GM19239 (cell line): ENCODE data around the gene PJA1.

ENCODE experiments used
- DNase-seq: peaks from one replicate; pipeline ENCODE4 v3.0.0; 2011; ENCODE audit warnings: low spot score; ENCODE audit not compliant: insufficient read length
- FAIRE-seq: peaks from 2 replicates; lab custom pipeline; 2011; peaks lifted over from hg19 to GRCh38; lab: Jason Lieb, UNC

PJA1 gene

DNA sequence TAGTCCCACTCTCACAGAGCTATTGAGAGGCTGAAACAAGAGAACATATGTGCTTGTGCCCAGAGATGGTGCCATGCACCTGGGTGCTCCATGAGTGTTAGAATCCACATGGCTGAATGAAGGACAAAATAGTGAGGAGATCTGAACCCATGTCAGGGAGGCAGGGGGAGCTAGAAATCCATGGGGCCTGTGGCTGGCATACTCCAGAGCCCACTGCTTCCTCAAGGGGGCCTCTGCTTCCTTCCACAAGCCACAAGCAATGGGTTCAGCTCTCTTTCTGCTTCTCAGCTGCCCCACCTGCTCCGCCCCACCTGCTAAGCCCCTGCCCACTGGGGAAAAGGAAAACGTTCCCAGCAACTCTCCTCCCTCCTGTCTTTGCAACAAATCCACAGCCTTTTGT is 46.1 kb downstream of the PJA1 start:
- DNase-seq (no peak), FAIRE-seq (no peak)

DNA sequence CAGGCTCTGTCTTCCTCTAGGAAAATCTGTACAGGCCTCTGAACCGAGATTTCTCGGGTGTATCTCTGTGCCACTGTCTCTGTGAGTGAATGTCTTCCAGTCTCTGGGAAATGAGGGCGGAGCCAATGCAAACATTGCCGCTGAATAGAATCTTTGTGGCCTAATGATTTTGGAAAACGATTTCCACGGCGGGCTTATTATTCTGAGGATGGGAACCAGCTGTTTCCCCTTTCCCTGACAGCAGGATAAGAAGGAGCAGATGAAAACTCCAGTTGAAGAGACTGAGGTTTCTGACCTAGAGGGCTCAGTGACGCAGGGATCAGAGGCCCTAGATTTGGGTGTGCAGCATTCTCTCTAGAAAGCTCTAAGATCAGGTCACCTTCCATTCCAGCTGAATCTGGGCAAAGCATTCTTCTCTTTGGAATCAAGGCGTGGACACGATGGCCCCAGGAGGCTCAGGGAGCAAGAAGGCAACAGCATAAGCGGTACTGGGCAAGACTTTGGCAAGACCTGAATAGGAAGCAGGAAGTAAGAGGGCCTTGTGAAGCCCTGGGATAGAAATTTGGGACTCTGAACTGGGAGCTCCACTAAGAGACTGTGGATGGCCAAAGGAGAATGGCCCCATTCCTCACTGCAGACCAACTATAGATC is 47.3 kb downstream of the PJA1 start:
- FAIRE-seq, result no peak
- DNase-seq, result no peak

DNA sequence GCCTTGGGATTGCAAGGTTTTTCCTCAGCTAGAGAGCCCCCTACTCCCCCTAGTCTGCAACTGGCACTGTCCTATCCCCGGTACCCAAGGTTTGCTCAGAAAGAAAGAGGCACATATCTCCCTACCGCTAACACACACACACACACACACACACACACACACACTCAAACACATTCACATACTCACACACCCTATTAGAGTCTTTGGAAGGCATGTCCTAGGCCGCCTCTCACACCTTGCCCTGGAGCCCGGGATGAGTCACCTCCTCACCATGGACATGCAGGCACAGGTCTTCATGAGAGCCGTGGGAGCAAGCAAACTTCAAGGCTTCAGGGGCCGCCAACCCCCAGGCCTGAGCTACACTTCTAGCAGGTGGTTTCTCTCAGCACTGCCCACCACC is 49.2 kb downstream of the PJA1 start:
- no peak for DNase-seq
- FAIRE-seq, result no peak

DNA sequence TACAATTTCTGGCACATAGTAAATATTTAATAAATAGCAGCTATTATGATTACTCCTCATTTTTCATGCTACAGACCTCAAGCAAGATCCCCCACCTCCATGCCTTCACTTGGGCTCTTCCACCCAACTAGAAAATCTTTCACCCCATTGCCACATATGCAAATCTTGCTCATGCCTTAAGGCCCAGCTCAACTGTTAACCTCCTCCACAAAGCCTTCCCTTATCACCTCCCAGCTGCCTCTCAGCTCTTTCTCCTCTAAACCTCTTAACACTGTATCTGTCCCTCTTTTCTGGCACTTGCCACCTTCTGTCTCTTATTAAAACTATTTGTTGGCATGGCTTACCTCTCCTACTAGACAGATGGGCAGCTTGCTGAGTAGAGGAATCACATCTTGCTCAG is 51.5 kb downstream of the PJA1 start:
- no peak for FAIRE-seq
- DNase-seq, result no peak
